ENCODE results near the gene OR6S1.

DNA sequence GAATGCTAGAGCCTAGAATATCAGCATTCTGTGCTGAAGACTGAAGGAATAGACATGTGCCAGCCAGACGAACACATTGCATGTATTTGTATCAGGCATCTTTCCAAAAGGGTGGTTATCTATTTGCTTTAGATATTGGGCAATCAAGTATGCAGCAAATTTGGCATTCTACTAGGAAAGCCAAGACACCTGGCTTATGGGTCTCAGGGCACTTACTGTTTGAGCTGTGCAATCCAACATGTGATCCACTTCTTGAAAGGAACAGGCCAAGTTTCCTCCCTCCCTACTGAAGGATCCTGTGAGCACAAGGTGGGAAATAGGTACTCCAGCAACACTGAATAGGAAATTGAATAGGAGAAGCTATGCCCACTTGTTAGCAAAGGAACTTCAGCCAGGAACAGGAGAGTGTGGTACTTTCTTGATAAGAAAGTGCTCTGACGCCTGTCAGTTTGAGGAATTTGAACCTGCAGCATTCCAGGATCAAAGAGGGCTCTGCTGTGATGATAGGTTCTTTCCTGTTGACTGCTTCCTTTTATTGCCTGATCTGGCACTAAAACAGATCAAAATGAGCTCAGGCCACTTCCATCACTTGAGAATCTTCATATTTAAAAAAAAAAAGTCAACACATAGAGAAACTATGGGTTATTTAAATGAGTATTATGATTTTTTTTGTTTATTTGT lies 20.6 kb downstream of the OR6S1 start:
- TF ChIP-seq, protein P1, sequence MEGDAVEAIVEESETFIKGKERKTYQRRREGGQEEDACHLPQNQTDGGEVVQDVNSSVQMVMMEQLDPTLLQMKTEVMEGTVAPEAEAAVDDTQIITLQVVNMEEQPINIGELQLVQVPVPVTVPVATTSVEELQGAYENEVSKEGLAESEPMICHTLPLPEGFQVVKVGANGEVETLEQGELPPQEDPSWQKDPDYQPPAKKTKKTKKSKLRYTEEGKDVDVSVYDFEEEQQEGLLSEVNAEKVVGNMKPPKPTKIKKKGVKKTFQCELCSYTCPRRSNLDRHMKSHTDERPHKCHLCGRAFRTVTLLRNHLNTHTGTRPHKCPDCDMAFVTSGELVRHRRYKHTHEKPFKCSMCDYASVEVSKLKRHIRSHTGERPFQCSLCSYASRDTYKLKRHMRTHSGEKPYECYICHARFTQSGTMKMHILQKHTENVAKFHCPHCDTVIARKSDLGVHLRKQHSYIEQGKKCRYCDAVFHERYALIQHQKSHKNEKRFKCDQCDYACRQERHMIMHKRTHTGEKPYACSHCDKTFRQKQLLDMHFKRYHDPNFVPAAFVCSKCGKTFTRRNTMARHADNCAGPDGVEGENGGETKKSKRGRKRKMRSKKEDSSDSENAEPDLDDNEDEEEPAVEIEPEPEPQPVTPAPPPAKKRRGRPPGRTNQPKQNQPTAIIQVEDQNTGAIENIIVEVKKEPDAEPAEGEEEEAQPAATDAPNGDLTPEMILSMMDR (IDR thresholded peaks at IDR 0.05), result no peak
- no peak for TF ChIP-seq POLR2A (IDR thresholded peaks at IDR 0.05)

Data from body of pancreas (tissue), 4 donors.